HepG2 (cell line): ENCODE data around the gene ARMH3.

ENCODE experiments used
- ADNP ChIP-seq: sonication (generic); formaldehyde crosslinking; IDR thresholded peaks from 2 replicates; pipeline ENCODE4 v1.4.0; 2020; ENCODE audit warnings: missing genetic modification reagents
- ATF1 ChIP-seq: IDR thresholded peaks from 2 replicates; pipeline ENCODE4 v1.6.1; 2016; ENCODE audit warnings: mild to moderate bottlenecking, control low read depth
- BRCA1 ChIP-seq: sonication (generic); formaldehyde crosslinking; IDR thresholded peaks from 2 replicates; pipeline ENCODE4 v1.4.0; 2020; ENCODE audit warnings: missing genetic modification reagents
- HDAC2 ChIP-seq: sonication (generic); formaldehyde crosslinking; IDR thresholded peaks from 2 replicates; pipeline ENCODE4 v1.4.0; 2020; ENCODE audit warnings: missing genetic modification reagents
- HOXA7 ChIP-seq: sonication (generic); formaldehyde crosslinking; IDR thresholded peaks from 2 replicates; pipeline ENCODE4 v1.8.1; 2022; ENCODE audit warnings: mild to moderate bottlenecking, missing genetic modification reagents, moderate library complexity
- NFAT5 ChIP-seq: sonication (generic); formaldehyde crosslinking; IDR thresholded peaks from 2 replicates; pipeline ENCODE4 v1.4.0; 2020; ENCODE audit warnings: missing genetic modification reagents
- USF2 ChIP-seq, 2 experiments: sonication (generic) in 1 of 2; formaldehyde crosslinking in 1 of 2; IDR thresholded peaks; 2 replicates each; pipeline versions ENCODE4 v1.5.1 to v1.6.1; 2011 to 2020; ENCODE audit warnings: borderline replicate concordance in 1 of 2, low read depth in 1 of 2, low read length in 1 of 2, mild to moderate bottlenecking in 1 of 2, missing genetic modification reagents in 1 of 2, moderate library complexity in 1 of 2
- ZBTB3 ChIP-seq: sonication (generic); formaldehyde crosslinking; IDR thresholded peaks from 2 replicates; pipeline ENCODE4 v1.4.0; 2020; ENCODE audit warnings: low read depth, mild to moderate bottlenecking, moderate library complexity, missing genetic modification reagents, borderline replicate concordance
- ZC3H13 ChIP-seq: sonication (generic); formaldehyde crosslinking; IDR thresholded peaks from 2 replicates; pipeline ENCODE4 v1.8.1; 2023; ENCODE audit warnings: mild to moderate bottlenecking, missing genetic modification reagents, moderate library complexity
- TF ChIP-seq, protein P1 (sequence below): sonication (generic); formaldehyde crosslinking; IDR thresholded peaks from 2 replicates; pipeline ENCODE4 v1.4.0; 2020; ENCODE audit warnings: mild to moderate bottlenecking, missing genetic modification reagents
- TF ChIP-seq, protein P2 (sequence below): sonication (generic); formaldehyde crosslinking; IDR thresholded peaks from 2 replicates; pipeline ENCODE4 v1.5.0; 2020; ENCODE audit warnings: mild to moderate bottlenecking, missing genetic modification reagents, moderate library complexity

DNA sequence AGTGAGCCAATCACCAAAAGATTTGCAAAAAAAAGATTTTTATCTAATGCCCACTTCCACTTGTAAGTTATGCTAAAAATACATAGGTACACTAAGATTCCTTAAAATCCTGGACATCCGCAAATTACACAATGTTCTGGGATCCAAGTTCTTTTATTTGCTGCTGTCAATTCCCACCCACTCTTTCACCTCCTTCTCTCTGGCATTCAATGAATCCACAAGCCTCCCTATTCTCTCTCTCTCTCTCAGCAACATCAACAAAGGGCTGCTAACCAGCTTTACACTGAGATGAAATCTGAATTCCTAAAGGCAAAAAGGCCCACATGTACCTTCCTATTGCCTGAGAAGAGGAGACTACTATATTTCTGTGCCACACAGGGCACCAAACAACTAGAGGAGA is 99.9 kb downstream of the ARMH3 start:
- no peak for TF ChIP-seq USF2 (IDR thresholded peaks at IDR 0.05; ENCODE audit: low read depth, low read length)
- TF ChIP-seq USF2 (CRISPR knock-in tag; IDR thresholded peaks at IDR 0.05; ENCODE audit: borderline replicate concordance), result no peak
- TF ChIP-seq HDAC2 (CRISPR knock-in tag), result no peak
- TF ChIP-seq ADNP, result no peak
- no peak for TF ChIP-seq BRCA1 (CRISPR knock-in tag)
- TF ChIP-seq, protein P1, sequence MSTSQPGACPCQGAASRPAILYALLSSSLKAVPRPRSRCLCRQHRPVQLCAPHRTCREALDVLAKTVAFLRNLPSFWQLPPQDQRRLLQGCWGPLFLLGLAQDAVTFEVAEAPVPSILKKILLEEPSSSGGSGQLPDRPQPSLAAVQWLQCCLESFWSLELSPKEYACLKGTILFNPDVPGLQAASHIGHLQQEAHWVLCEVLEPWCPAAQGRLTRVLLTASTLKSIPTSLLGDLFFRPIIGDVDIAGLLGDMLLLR (CRISPR knock-in tag), result no peak
- TF ChIP-seq ZC3H13 (CRISPR knock-in tag), result no peak
- TF ChIP-seq ATF1, result no peak
- TF ChIP-seq ZBTB3 (CRISPR knock-in tag), result no peak
- TF ChIP-seq, protein P2, sequence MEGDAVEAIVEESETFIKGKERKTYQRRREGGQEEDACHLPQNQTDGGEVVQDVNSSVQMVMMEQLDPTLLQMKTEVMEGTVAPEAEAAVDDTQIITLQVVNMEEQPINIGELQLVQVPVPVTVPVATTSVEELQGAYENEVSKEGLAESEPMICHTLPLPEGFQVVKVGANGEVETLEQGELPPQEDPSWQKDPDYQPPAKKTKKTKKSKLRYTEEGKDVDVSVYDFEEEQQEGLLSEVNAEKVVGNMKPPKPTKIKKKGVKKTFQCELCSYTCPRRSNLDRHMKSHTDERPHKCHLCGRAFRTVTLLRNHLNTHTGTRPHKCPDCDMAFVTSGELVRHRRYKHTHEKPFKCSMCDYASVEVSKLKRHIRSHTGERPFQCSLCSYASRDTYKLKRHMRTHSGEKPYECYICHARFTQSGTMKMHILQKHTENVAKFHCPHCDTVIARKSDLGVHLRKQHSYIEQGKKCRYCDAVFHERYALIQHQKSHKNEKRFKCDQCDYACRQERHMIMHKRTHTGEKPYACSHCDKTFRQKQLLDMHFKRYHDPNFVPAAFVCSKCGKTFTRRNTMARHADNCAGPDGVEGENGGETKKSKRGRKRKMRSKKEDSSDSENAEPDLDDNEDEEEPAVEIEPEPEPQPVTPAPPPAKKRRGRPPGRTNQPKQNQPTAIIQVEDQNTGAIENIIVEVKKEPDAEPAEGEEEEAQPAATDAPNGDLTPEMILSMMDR (CRISPR knock-in tag), result no peak
- no peak for TF ChIP-seq NFAT5 (CRISPR knock-in tag)
- TF ChIP-seq HOXA7 (CRISPR knock-in tag), result no peak
